Measurements from ENCODE around the gene TMPRSS9. TPM values are rescaled to one million over a fixed set of nuclear protein-coding genes. Genes with fewer than 3 reads are reported as not detected.
A peak's percentile ranks its signal among the peaks of the same experiment; 100 is the strongest.
"Not testable (repeated sequence)": the region's sequence is repeated elsewhere in the genome, so short reads cannot be mapped to it uniquely, and the experiment has no call there.

TMPRSS9 gene
- polyA plus RNA-seq, 1 experiment = not detected

DNA sequence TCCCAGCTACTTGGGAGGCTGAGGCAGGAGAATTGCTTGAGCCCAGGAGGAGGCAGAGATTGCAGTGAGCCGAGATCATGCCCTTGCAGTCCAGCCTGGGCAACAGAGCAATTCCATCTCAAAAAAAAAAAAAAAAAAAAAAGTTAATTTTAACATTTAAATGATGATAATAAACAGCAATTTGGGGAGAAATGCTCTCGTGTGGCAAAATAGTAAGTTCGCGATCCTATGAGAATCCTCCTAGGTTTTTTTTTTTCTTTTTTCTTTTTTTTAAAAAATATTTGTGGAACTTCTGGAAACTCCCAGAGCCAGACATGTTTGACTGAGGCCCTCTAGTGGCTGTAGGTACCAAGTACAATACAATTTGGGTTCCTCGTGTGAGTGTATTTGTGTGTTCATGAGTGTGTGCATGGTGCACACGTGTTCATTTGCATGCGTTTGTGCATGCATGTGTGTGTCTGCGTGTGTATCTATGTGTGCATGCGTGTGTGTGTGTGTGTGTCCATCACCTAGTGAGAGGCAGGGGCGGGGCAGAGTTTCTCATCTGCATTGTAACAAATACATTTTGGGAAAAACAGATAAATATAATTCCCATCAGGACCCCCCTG, 31.2 kb downstream of the TMPRSS9 start:
- H3K4me3 ChIP-seq (ENCODE audit: low read depth, low read length) = no peak overlapping the region
- ChIA-PET CTCF (interaction anchor here (0.6 to 1.5 kb wide), 8 partner anchors 8 to 221 kb away, joined by 3 to 7 read pairs (median 3); no protein-coding TSS in a partner anchor), POLR2A (no interaction called here)
- TF ChIP-seq, protein P1, sequence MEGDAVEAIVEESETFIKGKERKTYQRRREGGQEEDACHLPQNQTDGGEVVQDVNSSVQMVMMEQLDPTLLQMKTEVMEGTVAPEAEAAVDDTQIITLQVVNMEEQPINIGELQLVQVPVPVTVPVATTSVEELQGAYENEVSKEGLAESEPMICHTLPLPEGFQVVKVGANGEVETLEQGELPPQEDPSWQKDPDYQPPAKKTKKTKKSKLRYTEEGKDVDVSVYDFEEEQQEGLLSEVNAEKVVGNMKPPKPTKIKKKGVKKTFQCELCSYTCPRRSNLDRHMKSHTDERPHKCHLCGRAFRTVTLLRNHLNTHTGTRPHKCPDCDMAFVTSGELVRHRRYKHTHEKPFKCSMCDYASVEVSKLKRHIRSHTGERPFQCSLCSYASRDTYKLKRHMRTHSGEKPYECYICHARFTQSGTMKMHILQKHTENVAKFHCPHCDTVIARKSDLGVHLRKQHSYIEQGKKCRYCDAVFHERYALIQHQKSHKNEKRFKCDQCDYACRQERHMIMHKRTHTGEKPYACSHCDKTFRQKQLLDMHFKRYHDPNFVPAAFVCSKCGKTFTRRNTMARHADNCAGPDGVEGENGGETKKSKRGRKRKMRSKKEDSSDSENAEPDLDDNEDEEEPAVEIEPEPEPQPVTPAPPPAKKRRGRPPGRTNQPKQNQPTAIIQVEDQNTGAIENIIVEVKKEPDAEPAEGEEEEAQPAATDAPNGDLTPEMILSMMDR (IDR thresholded peaks at IDR 0.05; ENCODE audit: insufficient read depth, low read depth, low read length) = peak; percentile 77
- H3K36me3 ChIP-seq (ENCODE audit: control insufficient read depth, insufficient read depth, low read length) = no peaks in the 10 kb centered on the region
- no peaks in the 10 kb centered on the region for H3K27me3 ChIP-seq (ENCODE audit: control insufficient read depth, insufficient read depth, low read length)
- no peak for DNase-seq (ENCODE audit: low read depth)

DNA sequence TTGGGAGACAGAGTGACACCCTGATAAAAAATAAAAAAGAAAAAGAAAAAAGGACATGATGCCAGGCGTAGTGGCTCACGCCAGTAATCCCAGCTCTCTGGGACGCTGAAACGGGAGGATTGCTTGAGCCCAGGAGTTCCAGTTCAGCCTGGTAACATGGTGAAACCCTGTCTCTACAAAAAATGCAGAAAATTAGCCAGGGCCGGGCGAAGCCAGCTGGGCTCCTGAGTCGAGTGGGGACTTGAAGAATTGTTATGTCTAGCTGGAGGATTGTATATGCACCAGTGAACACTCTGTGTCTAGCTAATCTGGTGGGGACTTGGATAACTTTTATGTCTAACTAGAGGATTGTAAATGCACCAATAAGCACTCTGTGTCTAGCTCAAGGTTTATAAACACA, 32.3 kb downstream of the TMPRSS9 start:
- ChIA-PET POLR2A (no interaction called here), CTCF (interaction anchor here (0.7 to 1.6 kb wide), 17 partner anchors 8 to 465 kb away, joined by 3 to 7 read pairs (median 3); no protein-coding TSS in a partner anchor)
- H3K27me3 ChIP-seq (ENCODE audit: control insufficient read depth, insufficient read depth, low read length) = no peaks in the 10 kb centered on the region
- no peak overlapping the region for H3K4me3 ChIP-seq (ENCODE audit: low read depth, low read length)
- DNase-seq (ENCODE audit: low read depth) = no peak
- TF ChIP-seq, protein P1 (IDR thresholded peaks at IDR 0.05; ENCODE audit: insufficient read depth, low read depth, low read length) = no peak
- H3K36me3 ChIP-seq (ENCODE audit: control insufficient read depth, insufficient read depth, low read length) = no peaks in the 10 kb centered on the region

DNA sequence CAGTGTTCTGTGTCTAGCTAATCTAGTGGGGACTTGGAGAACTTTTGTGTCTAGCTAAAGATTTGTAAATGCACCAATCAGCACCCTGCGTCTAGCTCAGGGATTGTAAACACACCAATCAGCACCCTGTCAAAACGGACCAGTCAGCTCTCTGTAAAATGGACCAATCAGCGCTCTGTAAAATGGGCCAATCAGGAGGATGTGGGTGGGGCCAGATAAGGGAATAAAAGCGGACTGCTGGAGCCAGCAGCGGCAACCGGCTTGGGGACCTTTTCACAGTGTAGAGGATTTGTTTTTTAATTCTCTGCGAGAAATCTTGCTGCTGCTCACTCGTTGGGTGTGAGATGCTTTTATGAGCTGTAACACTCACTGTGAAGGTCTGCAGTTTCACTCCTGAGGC, 32.8 kb downstream of the TMPRSS9 start:
- H3K36me3 ChIP-seq (ENCODE audit: control insufficient read depth, insufficient read depth, low read length); POLR2A ChIA-PET; H3K4me3 ChIP-seq (ENCODE audit: low read depth, low read length); H3K27me3 ChIP-seq (ENCODE audit: control insufficient read depth, insufficient read depth, low read length); DNase-seq (ENCODE audit: low read depth): not testable (repeated sequence)
- CTCF ChIA-PET = interaction anchor here (0.8 to 2.1 kb wide), 12 partner anchors 9 to 465 kb away, joined by 3 to 7 read pairs (median 4); no protein-coding TSS in a partner anchor

DNA sequence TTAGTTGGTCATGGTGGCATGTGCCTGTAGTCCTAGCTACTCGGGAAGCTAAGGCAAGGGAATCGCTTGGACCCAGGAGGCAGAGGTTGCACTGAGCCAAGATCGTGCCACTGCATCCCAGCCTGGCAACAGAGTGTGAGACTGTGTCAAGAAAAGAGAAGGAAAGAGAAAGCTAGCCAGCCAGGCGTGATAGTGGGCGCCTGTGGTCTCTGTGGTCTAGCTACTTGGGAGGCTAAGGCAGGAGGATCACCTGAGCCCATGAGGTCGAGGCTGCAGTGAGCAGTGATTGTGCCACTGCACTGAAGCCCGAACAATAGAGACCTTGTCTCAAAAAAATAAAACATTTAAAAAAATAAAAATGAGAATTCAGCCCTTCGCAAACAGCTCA, 34.0 kb downstream of the TMPRSS9 start:
- ChIA-PET POLR2A (no interaction called here), CTCF (interaction anchor here (0.8 to 2.1 kb wide), 4 partner anchors 14 to 254 kb away, joined by 3 to 5 read pairs (median 4); no protein-coding TSS in a partner anchor)
- Histone ChIP-seq H3K4me3 (ENCODE audit: low read depth, low read length) (no peak overlapping the region), H3K27me3 (ENCODE audit: control insufficient read depth, insufficient read depth, low read length) (no peaks in the 10 kb centered on the region), H3K36me3 (ENCODE audit: control insufficient read depth, insufficient read depth, low read length) (no peaks in the 10 kb centered on the region)
- TF ChIP-seq, protein P1 (IDR thresholded peaks at IDR 0.05; ENCODE audit: insufficient read depth, low read depth, low read length) = no peak
- no peak for DNase-seq (ENCODE audit: low read depth)

DNA sequence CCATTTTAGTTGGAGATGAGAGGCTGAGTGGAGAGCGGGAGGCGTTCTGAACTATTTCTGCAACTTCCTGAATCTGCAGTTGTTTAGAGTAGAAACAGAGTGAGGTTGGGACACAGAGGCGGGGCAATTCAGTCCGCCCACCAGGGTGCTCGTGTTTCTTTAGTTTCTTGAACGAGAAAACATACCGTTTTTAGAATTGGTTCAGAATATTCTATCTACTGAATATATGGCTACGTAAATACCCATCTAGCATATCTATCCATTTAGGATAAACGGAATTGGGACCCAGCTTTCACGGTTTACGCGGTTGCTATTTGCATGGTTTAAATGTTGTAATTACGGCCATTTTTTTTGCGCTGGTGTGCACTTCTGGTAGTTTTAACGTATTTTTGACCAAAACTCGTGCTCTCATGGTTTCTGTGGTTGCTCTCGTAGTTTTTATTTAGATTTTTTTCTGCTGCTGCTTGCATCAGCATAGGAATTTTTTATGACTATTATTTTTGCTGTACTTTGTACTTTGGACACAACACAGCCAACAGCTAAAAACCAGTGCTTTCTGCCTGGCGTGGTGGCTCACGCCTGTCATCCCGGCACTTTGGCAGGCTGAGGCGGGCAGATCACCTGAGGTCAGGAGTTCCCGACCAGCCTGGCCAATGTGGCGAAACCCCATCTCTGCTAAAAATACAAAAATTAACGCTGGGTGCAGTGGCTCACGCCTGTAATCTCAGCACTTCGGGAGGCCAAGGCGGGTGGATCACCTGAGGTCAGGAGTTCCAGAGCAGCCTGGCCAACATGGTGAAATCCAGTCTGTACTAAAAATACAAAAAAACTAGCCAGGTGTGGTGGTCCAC, 34.6 kb downstream of the TMPRSS9 start:
- TF ChIP-seq, protein P1 (IDR thresholded peaks at IDR 0.05; ENCODE audit: insufficient read depth, low read depth, low read length) = no peak
- no peaks in the 10 kb centered on the region for H3K36me3 ChIP-seq (ENCODE audit: control insufficient read depth, insufficient read depth, low read length)
- H3K27me3 ChIP-seq (ENCODE audit: control insufficient read depth, insufficient read depth, low read length) = no peaks in the 10 kb centered on the region
- no peak for DNase-seq (ENCODE audit: low read depth)
- ChIA-PET POLR2A (no interaction called here), CTCF (interaction anchor here (0.8 to 2.1 kb wide), 5 partner anchors 13 to 253 kb away, joined by 3 to 5 read pairs (median 4); partner anchors contain the start of gene PLEKHJ1)
- H3K4me3 ChIP-seq (ENCODE audit: low read depth, low read length) = no peak overlapping the region

DNA sequence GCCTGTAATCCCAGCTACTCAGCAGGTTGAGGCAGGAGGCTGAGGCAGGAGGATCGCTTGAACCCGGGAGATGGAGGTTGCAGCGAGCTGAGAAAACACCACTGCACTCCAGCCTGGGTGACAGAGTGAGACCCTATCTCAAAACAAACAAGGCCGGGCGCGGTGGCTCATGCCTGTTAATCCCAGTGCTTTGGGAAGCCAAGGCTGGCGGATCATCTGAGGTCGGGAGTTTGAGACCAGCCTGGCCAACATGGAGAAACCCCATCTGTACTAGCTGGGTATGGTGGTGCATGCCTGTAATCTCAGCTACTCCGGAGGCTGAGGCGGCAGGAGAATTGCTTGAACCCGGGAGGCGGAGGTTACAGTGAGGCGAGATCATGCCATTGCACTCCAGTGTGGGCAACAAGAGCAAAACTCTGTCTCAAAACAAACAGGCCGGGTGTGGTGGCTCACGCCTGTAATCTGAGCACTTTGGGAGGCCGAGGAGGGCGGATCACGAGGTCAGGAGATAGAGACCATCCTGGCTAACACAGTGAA, 35.3 kb downstream of the TMPRSS9 start:
- POLR2A ChIA-PET; H3K27me3 ChIP-seq (ENCODE audit: control insufficient read depth, insufficient read depth, low read length); H3K36me3 ChIP-seq (ENCODE audit: control insufficient read depth, insufficient read depth, low read length); DNase-seq (ENCODE audit: low read depth); H3K4me3 ChIP-seq (ENCODE audit: low read depth, low read length): not testable (repeated sequence)
- CTCF ChIA-PET = interaction anchor here (1.3 kb wide), 1 partner anchor 159 kb away, joined by 4 read pairs; the partner anchor contains the start of gene PLEKHJ1

DNA sequence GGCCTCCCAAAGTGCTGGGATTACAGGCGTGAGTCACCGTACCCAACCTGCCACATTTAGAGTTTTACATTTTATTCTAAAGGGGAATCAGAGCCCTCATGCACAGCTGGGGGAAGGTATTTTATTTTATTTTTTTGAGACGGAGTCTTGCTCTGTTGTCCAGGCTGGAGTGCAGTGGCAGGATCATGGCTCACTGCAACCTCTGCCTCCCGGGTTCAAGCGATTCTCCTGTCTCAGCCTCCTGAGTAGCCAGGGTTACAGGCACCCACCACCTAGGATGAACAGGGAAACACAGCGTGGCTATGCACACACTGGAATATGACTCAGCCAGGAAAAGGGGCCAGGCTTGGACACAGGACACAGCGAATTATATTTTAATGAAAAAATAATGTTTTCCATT, 37.1 kb downstream of the TMPRSS9 start:
- CTCF ChIA-PET = interaction anchor here (0.7 to 1.2 kb wide), 3 partner anchors 29 to 117 kb away, joined by 3 to 6 read pairs (median 4); partner anchors contain the start of gene TIMM13
- POLR2A ChIA-PET; H3K4me3 ChIP-seq (ENCODE audit: low read depth, low read length): not testable (repeated sequence)

More for the DNA sequence above, 37.1 kb downstream of the TMPRSS9 start:
- not testable (repeated sequence) for DNase-seq (ENCODE audit: low read depth); H3K27me3 ChIP-seq (ENCODE audit: control insufficient read depth, insufficient read depth, low read length); H3K36me3 ChIP-seq (ENCODE audit: control insufficient read depth, insufficient read depth, low read length)

All from BJ (cell line).